Right hindlimb (tissue), 1 donor: ENCODE results near the gene CHTF18.
"Not testable (repeated sequence)": the region's sequence is repeated elsewhere in the genome, so short reads cannot be mapped to it uniquely, and the experiment has no call there.

Experiments used
- DNase-seq: peaks from one replicate; pipeline ENCODE4 v3.0.0-alpha.2; 2018

Gene CHTF18

GRCh38 chr16:760545-761343, 27.7 kb upstream of the CHTF18 start, which contains the start of gene MSLN:
MSLN (plus strand) TSS chr16:760734; CDS start chr16:762681, 1,947 bp downstream.
- DNase-seq: no peak

GRCh38 chr16:761625-762513, 26.6 kb upstream of the CHTF18 start:
- no peak for DNase-seq

GRCh38 chr16:762595-763268, 25.7 kb upstream of the CHTF18 start:
- DNase-seq: no peak

GRCh38 chr16:763369-764183, 24.8 kb upstream of the CHTF18 start:
- no peak for DNase-seq

GRCh38 chr16:764184-764750, 24.2 kb upstream of the CHTF18 start:
- DNase-seq: no peak

- no peak for DNase-seq
Measured at GRCh38 chr16:764848-765487, 23.5 kb upstream of the CHTF18 start.

- DNase-seq: no peak
Measured at GRCh38 chr16:765488-765865, 22.9 kb upstream of the CHTF18 start.

- DNase-seq: no peak
Measured at GRCh38 chr16:766008-766819, 22.2 kb upstream of the CHTF18 start.

- DNase-seq: no peak
Measured at GRCh38 chr16:766820-767640, 21.4 kb upstream of the CHTF18 start.

GRCh38 chr16:767743-768235, 20.6 kb upstream of the CHTF18 start:
- no peak for DNase-seq

GRCh38 chr16:768428-768827, 20.0 kb upstream of the CHTF18 start:
- no peak for DNase-seq

GRCh38 chr16:769184-769784, 19.1 kb upstream of the CHTF18 start:
- no peak for DNase-seq

- no peak for DNase-seq
Measured at GRCh38 chr16:769934-770333, 18.5 kb upstream of the CHTF18 start.

- DNase-seq: no peak
Measured at GRCh38 chr16:770411-770810, 18.0 kb upstream of the CHTF18 start.

GRCh38 chr16:772959-773358, 15.5 kb upstream of the CHTF18 start:
- no peak for DNase-seq

- no peak for DNase-seq
Measured at GRCh38 chr16:774086-775001, 14.1 kb upstream of the CHTF18 start.

- DNase-seq: no peak
Measured at GRCh38 chr16:775236-775796, 13.1 kb upstream of the CHTF18 start.

- not testable (repeated sequence) for DNase-seq
Measured at GRCh38 chr16:776298-776697, 12.1 kb upstream of the CHTF18 start.
